SU-DHL-6 (cell line): ENCODE results near the gene XRCC2.

ENCODE experiments used
- CTCF ChIP-seq: fragments of 200-600 bp; sonication (generic); IDR thresholded peaks from one replicate; pipeline ENCODE4 v1.5.1; 2017; ENCODE audit warnings: antibody characterized with exemption, mild to moderate bottlenecking, low read length, moderate library complexity; ENCODE audit not compliant: insufficient read depth, poor library complexity, severe bottlenecking
- EZH2phosphoT487 ChIP-seq: fragments of 200-600 bp; sonication (generic), shearing (Covaris generic); conservative IDR thresholded peaks from 2 replicates; pipeline ENCODE4 v1.6.1; 2018; ENCODE audit warnings: mild to moderate bottlenecking, antibody characterized with exemption, low read length, moderate library complexity, mixed read lengths

GRCh38 chr7:152600266-152600665 lies 75.7 kb downstream of the XRCC2 start:
- TF ChIP-seq CTCF, result no peak
- TF ChIP-seq EZH2phosphoT487, result no peak
